Measurements from ENCODE around the gene RPS6KA3.

RPS6KA3 gene

DNA sequence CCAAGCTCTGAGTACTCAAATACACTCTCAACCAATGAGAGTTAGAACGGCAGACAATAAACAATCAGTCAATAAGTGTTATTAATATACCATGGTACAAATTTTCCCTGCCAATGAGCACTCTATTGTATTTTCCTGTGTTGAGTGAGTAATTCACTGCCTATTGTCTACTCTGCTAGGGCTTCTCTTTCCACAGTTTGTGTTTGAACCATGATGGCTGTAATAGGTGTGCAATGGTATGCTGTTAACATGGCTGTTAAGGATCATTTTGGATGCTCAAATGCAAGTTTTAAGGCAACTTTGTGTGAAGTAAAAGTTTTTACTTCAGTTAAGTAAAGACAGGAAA, 41.2 kb downstream of the RPS6KA3 start:
- H3K4me3 ChIP-seq = no peak overlapping the region
- in situ Hi-C loops (cut with MboI; ENCODE audit: low sequenced_read_pairs) = no loop called here
- DNase-seq (ENCODE audit: low spot score in 2 of 2) = no peak
- no peaks in the 10 kb centered on the region for H3K9me3 ChIP-seq
- no peaks in the 10 kb centered on the region for H3K27me3 ChIP-seq (ENCODE audit: low read depth)
- H3K4me1 ChIP-seq = peaks cover 6% of the 10 kb centered on the region
- no peaks in the 10 kb centered on the region for H3K36me3 ChIP-seq (replicated peaks)

- in situ Hi-C loops (cut with MboI; ENCODE audit: low sequenced_read_pairs) = no loop called here
- Histone ChIP-seq H3K27me3 (ENCODE audit: low read depth) (no peaks in the 10 kb centered on the region), H3K4me1 (peaks cover 3% of the 10 kb centered on the region), H3K36me3 (replicated peaks) (no peaks in the 10 kb centered on the region), H3K9me3 (no peaks in the 10 kb centered on the region), H3K4me3 (no peak overlapping the region)
- no peak for DNase-seq (ENCODE audit: low spot score in 2 of 2)
Observed at GRCh38 chrX:20224814-20225487, 41.8 kb downstream of the RPS6KA3 start.

GRCh38 chrX:20221902-20222301, 44.8 kb downstream of the RPS6KA3 start:
- no peaks in the 10 kb centered on the region for H3K36me3 ChIP-seq (replicated peaks)
- in situ Hi-C loops (cut with MboI; ENCODE audit: low sequenced_read_pairs) = no loop called here
- no peak for DNase-seq (ENCODE audit: low spot score in 2 of 2)

DNA sequence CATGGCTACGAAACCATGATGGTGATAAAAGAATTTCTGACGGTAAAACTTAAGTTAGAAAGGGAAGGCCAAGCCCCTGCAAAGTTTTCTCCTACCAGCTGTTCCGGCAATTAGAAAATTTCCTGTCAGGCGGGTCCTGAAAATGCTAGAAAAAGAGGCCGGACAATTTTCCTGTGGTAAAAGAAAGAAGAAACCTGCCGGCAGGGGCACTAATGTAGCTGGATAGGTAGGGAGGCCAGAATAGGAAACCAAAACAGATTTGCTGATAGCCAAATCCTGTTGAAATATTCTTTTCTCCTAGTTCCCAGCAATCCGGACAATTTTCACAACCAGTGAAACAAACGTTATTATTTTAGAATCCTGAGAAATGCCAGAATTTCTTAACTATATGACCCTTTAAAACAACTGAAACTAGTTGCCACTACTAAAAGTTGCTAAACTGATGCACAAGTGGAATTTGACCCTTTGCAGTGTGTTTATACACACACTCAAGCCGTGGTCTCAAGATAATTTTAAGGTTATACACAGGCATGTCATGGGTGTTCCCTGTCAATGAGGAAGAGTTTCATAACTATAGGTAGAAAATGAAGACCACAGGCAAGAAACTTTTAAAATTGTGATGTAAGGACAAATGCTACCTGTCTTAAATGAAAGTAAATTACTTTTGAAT, 47.7 kb downstream of the RPS6KA3 start:
- no peak for DNase-seq (ENCODE audit: low spot score in 2 of 2)
- in situ Hi-C loops (cut with MboI; ENCODE audit: low sequenced_read_pairs) = no loop called here
- H3K4me3 ChIP-seq = no peak overlapping the region

More at GRCh38 chrX:20221902-20222301, 44.8 kb downstream of the RPS6KA3 start:
- Histone ChIP-seq H3K9me3 (no peaks in the 10 kb centered on the region), H3K4me3 (no peak overlapping the region), H3K27me3 (ENCODE audit: low read depth) (no peaks in the 10 kb centered on the region), H3K4me1 (no peaks in the 10 kb centered on the region; the same call in 1 of the 2 replicates)

GRCh38 chrX:20217906-20218305, 48.8 kb downstream of the RPS6KA3 start:
- H3K4me3 ChIP-seq = no peak overlapping the region
- no peaks in the 10 kb centered on the region for H3K4me1 ChIP-seq
- no peaks in the 10 kb centered on the region for H3K27me3 ChIP-seq (ENCODE audit: low read depth)
- DNase-seq (ENCODE audit: low spot score in 2 of 2) = no peak
- in situ Hi-C loops (cut with MboI; ENCODE audit: low sequenced_read_pairs) = no loop called here
- H3K36me3 ChIP-seq (replicated peaks) = no peaks in the 10 kb centered on the region
- no peaks in the 10 kb centered on the region for H3K9me3 ChIP-seq

More for the DNA sequence above, 47.7 kb downstream of the RPS6KA3 start:
- Histone ChIP-seq H3K4me1 (no peaks in the 10 kb centered on the region), H3K36me3 (replicated peaks) (no peaks in the 10 kb centered on the region), H3K27me3 (ENCODE audit: low read depth) (no peaks in the 10 kb centered on the region), H3K9me3 (no peaks in the 10 kb centered on the region)

- Histone ChIP-seq H3K9me3 (no peaks in the 10 kb centered on the region), H3K4me1 (no peaks in the 10 kb centered on the region), H3K27me3 (ENCODE audit: low read depth) (no peaks in the 10 kb centered on the region), H3K36me3 (replicated peaks) (no peaks in the 10 kb centered on the region), H3K4me3 (no peak overlapping the region)
- DNase-seq (ENCODE audit: low spot score in 2 of 2) = no peak
- in situ Hi-C loops (cut with MboI; ENCODE audit: low sequenced_read_pairs) = no loop called here
Observed at GRCh38 chrX:20217271-20217670, 49.4 kb downstream of the RPS6KA3 start.

DNA sequence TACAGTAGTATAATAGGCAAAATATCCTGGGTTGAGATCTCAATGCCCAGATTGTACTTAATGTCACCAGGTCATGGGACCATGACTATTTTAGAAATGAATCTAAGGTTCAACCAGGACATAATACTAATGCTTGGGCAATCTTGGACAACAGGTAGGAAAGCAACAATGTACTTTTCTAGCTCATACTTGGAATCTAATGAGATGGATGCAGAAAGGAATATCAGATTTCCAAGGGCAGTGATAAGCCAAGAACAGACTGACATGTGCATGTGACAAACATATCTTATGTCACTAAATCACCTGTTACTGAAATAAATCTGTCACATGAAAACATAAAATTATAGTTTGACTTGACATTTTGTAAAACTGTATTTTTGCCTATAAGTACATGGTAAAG, 51.1 kb downstream of the RPS6KA3 start:
- H3K4me3 ChIP-seq = no peak overlapping the region
- no peaks in the 10 kb centered on the region for H3K4me1 ChIP-seq
- H3K27me3 ChIP-seq (ENCODE audit: low read depth) = no peaks in the 10 kb centered on the region
- no peaks in the 10 kb centered on the region for H3K9me3 ChIP-seq
- in situ Hi-C loops (cut with MboI; ENCODE audit: low sequenced_read_pairs) = no loop called here
- no peak for DNase-seq (ENCODE audit: low spot score in 2 of 2)
- no peaks in the 10 kb centered on the region for H3K36me3 ChIP-seq (replicated peaks)

DNA sequence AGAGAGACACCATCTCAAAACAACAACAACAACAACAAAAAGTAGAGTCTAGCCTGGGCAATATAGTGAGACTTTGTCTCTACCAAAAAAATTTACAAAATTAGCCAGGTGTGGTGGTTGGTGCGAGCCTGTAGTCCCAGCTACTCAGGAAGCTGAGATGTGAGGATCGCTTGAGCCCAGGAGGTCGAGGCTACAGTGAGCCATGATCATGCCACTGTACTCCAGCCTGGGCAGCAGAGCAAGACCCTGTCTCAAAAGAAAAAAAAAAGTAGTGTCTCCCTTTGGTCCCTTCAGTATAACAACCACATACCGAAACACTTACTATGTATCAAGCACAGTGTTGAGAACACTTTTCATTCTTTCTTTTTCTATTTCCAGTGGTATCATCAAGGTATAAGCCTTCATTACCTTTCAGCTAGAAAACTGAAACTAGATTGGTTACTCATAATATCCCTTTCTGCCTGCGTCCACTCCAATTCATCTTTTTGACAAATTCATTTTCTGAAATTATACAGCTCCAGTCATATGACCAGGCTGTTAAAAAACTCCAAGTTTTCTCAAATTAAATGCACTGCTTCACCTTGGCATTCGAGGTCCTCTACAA, 54.1 kb downstream of the RPS6KA3 start:
- H3K9me3 ChIP-seq = no peaks in the 10 kb centered on the region
- no peaks in the 10 kb centered on the region for H3K36me3 ChIP-seq (replicated peaks)
- no peak for DNase-seq (ENCODE audit: low spot score in 2 of 2)
- in situ Hi-C loops (cut with MboI; ENCODE audit: low sequenced_read_pairs) = no loop called here
- H3K4me1 ChIP-seq = no peaks in the 10 kb centered on the region
- no peaks in the 10 kb centered on the region for H3K27me3 ChIP-seq (ENCODE audit: low read depth)
- H3K4me3 ChIP-seq = no peak overlapping the region

- Histone ChIP-seq H3K4me3 (no peak overlapping the region), H3K27me3 (ENCODE audit: low read depth) (no peaks in the 10 kb centered on the region), H3K36me3 (replicated peaks) (no peaks in the 10 kb centered on the region), H3K9me3 (no peaks in the 10 kb centered on the region), H3K4me1 (no peaks in the 10 kb centered on the region)
- in situ Hi-C loops (cut with MboI; ENCODE audit: low sequenced_read_pairs) = no loop called here
- DNase-seq (ENCODE audit: low spot score in 2 of 2) = no peak
Observed at GRCh38 chrX:20211261-20211786, 55.4 kb downstream of the RPS6KA3 start.

DNA sequence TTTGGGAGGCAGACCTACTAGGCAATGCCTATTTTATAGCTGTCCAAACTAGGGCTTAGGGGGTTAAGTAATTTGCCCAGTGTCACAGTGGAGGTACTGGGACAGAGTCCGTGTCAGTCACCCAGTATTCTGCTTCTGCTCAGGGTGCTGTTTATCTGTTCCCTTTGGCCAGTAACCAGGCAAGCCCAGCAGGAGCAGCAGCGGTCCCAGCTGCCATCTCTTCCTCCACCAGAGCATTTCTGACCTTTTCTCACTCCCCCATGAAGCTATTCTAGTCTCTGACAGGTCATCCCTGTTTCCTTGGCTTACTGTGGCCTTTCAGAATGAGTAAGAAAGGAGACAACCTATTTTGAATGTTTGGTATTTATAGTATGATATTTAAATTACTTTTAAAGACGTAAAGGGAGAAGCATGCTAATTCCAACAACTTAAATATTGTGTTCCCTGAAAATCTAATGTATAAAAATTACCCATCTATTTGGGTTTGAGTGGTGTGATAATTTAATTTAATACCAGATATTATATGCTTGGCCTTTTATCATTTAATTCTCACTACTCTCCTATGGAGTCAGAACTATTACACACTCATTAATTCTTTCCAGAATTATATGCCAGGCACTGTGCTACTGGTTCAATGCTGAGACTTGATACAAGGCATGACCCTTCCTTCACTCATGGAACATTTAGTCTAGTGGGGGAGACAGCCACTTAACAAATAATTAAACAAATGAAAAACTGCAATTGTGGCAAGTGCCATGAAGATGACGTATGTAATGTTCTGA, 60.6 kb downstream of the RPS6KA3 start:
- 0 out of 2 replicates have a peak, but pooled peaks cover 5% of the 10 kb centered on the region for H3K36me3 ChIP-seq (replicated peaks)
- H3K27me3 ChIP-seq (ENCODE audit: low read depth) = no peaks in the 10 kb centered on the region
- in situ Hi-C loops (cut with MboI; ENCODE audit: low sequenced_read_pairs) = no loop called here
- H3K4me3 ChIP-seq = no peak overlapping the region
- no peaks in the 10 kb centered on the region for H3K9me3 ChIP-seq
- DNase-seq (ENCODE audit: low spot score in 2 of 2) = no peak
- H3K4me1 ChIP-seq = no peaks in the 10 kb centered on the region

- H3K4me1 ChIP-seq = no peaks in the 10 kb centered on the region
Observed at GRCh38 chrX:20204351-20204750, 62.4 kb downstream of the RPS6KA3 start.

GRCh38 chrX:20197641-20198210, 69.0 kb downstream of the RPS6KA3 start:
- Histone ChIP-seq H3K27me3 (ENCODE audit: low read depth) (no peaks in the 10 kb centered on the region), H3K36me3 (replicated peaks) (peaks cover 4% of the 10 kb centered on the region), H3K4me3 (no peak overlapping the region), H3K4me1 (no peaks in the 10 kb centered on the region), H3K9me3 (no peaks in the 10 kb centered on the region)
- in situ Hi-C loops (cut with MboI; ENCODE audit: low sequenced_read_pairs) = no loop called here
- DNase-seq (ENCODE audit: low spot score in 2 of 2) = no peak

More at GRCh38 chrX:20204351-20204750, 62.4 kb downstream of the RPS6KA3 start:
- in situ Hi-C loops (cut with MboI; ENCODE audit: low sequenced_read_pairs) = no loop called here
- DNase-seq (ENCODE audit: low spot score in 2 of 2) = no peak
- H3K4me3 ChIP-seq = no peak overlapping the region
- no peaks in the 10 kb centered on the region for H3K27me3 ChIP-seq (ENCODE audit: low read depth)
- peaks cover 5% of the 10 kb centered on the region; the same call in 1 of the 2 replicates for H3K36me3 ChIP-seq (replicated peaks)
- no peaks in the 10 kb centered on the region for H3K9me3 ChIP-seq

- H3K4me3 ChIP-seq = no peak overlapping the region
- DNase-seq (ENCODE audit: low spot score in 2 of 2) = no peak
- in situ Hi-C loops (cut with MboI; ENCODE audit: low sequenced_read_pairs) = no loop called here
- peaks cover 5% of the 10 kb centered on the region for H3K36me3 ChIP-seq (replicated peaks)
- H3K9me3 ChIP-seq = no peaks in the 10 kb centered on the region
- H3K27me3 ChIP-seq (ENCODE audit: low read depth) = no peaks in the 10 kb centered on the region
- H3K4me1 ChIP-seq = no peaks in the 10 kb centered on the region
Observed at GRCh38 chrX:20189171-20189570, 77.5 kb downstream of the RPS6KA3 start.

Measured in HAP-1 (cell line).